GM23248 (cell line): ENCODE results near the gene HHATL.

Source experiments
- EZH2 ChIP-seq: fragments of 200-600 bp; sonication (generic); IDR thresholded peaks from 2 replicates; pipeline ENCODE4 v1.6.1; 2018; ENCODE audit warnings: antibody characterized with exemption, mild to moderate bottlenecking; ENCODE audit not compliant: insufficient read depth, poor library complexity, severe bottlenecking
- EZH2phosphoT487 ChIP-seq: fragments of 200-600 bp; sonication (generic); IDR thresholded peaks from 2 replicates; pipeline ENCODE4 v1.6.1; 2018; ENCODE audit warnings: antibody characterized with exemption, moderate library complexity, mild to moderate bottlenecking, low read depth; ENCODE audit not compliant: insufficient read depth

DNA sequence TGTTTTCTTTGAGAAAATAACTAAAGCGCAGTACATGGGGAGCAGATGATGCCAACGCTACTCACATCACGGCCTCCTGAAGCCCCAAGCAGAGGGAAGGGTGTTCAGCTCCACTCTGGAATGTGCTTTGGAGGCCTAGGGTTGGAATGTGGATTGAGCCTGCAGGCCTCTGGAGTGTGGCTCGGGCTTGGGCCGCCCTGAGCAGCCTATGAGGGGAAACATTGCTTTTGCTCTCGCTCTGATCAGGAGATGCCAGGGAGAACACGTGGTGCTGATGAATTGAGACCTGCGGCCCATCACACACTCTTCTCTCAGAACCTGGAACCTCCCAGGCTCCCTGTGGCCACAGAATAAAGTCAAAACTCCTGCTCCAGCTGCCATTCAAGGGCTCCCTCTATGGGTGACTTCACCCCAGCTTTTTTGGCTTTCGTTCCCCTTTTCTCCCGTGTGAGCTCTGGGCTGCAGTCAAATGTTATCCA is 47.2 kb upstream of the HHATL start:
- TF ChIP-seq EZH2phosphoT487 (no peak), EZH2 (no peak)
